GM12878 (cell line): ENCODE data around the gene OXA1L. TPM values are rescaled to one million over a fixed set of nuclear protein-coding genes. Genes with fewer than 3 reads are reported as not detected.

Experiments
- ATAC-seq: fragments of 200-7000 bp; cut with Tn5 transposase; 3 replicates; pipeline ENCODE4 v1.9.1; 2020; ENCODE audit warnings: mild to moderate bottlenecking, moderate library complexity
- BruUV-seq: library from RNA; stranded (reverse); fragments of 400-500 nt; replicated peaks from 2 replicates; lab custom pipeline; 2021; lab: Mats Ljungman, UMichigan
- CTCF ChIA-PET: fragments of 300-600 bp; sonication (Branson Sonifier 250); formaldehyde crosslinking; extraction: SDS; loops from one replicate; lab custom pipeline; 2021; ENCODE audit warnings: inconsistent platforms; lab: Yijun Ruan, JAX
- POLR2A ChIA-PET: fragments of 350-600 bp; formaldehyde crosslinking; extraction: SDS; loops from one replicate; lab custom pipeline; 2021; ENCODE audit warnings: inconsistent platforms; lab: Charles Lee
- RAD21 ChIA-PET: fragments of 300-600 bp; sonication (Branson Sonifier 250); formaldehyde crosslinking; loops from one replicate; lab custom pipeline; 2023; ENCODE audit warnings: antibody characterized with exemption; ENCODE audit not compliant: unreplicated experiment; lab: Charles Lee
- SMC1A ChIA-PET: fragments of 300-600 bp; sonication (Branson Sonifier 250); formaldehyde crosslinking; loops from one replicate; lab custom pipeline; 2023; ENCODE audit not compliant: unreplicated experiment, uncharacterized antibody; lab: Charles Lee
- DNase-seq: peaks from one replicate; pipeline ENCODE4 v3.0.0-alpha.2; 2011; ENCODE audit warnings: low read depth, low spot score
- FAIRE-seq: peaks from 3 replicates; lab custom pipeline; 2011; peaks lifted over from hg19 to GRCh38; lab: Jason Lieb, UNC
- H2AFZ ChIP-seq: 2 replicates; pipeline ENCODE4 v1.6.0; 2011; ENCODE audit warnings: low read depth, low read length, control low read depth; ENCODE audit not compliant: control insufficient read depth
- H3K27ac ChIP-seq: 2 replicates; pipeline ENCODE4 v1.5.1; 2011; ENCODE audit warnings: control low read depth; ENCODE audit not compliant: control insufficient read depth, insufficient read depth
- H3K27me3 ChIP-seq, 2 experiments: replicated peaks in 1 of 2; 2 replicates each; pipeline versions ENCODE4 v1.6.0 to v1.6.1; 2011; ENCODE audit warnings: low read length in 1 of 2; ENCODE audit not compliant: control insufficient read depth in 2 of 2, insufficient read depth in 2 of 2
- H3K36me3 ChIP-seq, 2 experiments: 2 replicates each; pipeline ENCODE4 v1.5.1; 2011; ENCODE audit warnings: low read length in 1 of 2; ENCODE audit not compliant: control insufficient read depth in 2 of 2, insufficient read depth in 2 of 2
- H3K4me1 ChIP-seq: 2 replicates; pipeline ENCODE4 v1.6.1; 2011; ENCODE audit warnings: mild to moderate bottlenecking, low read length, moderate library complexity, mixed read lengths; ENCODE audit not compliant: control insufficient read depth, insufficient read depth
- H3K4me2 ChIP-seq: 2 replicates; pipeline ENCODE4 v1.6.0; 2011; ENCODE audit warnings: control low read depth; ENCODE audit not compliant: control insufficient read depth, insufficient read depth
- H3K4me3 ChIP-seq: fragments of 200-600 bp; sonication (generic); 2 replicates; pipeline ENCODE4 v1.5.1; 2016
- H3K79me2 ChIP-seq: 2 replicates; pipeline ENCODE4 v1.6.0; 2011; ENCODE audit warnings: low read length; ENCODE audit not compliant: control insufficient read depth, insufficient read depth
- H3K9ac ChIP-seq: 2 replicates; pipeline ENCODE4 v1.8.0; 2011; ENCODE audit warnings: low read length, control low read depth, mixed read lengths; ENCODE audit not compliant: control insufficient read depth, insufficient read depth
- H3K9me3 ChIP-seq: replicated peaks from 3 replicates; pipeline ENCODE4 v1.5.1; 2011; ENCODE audit warnings: mild to moderate bottlenecking, low read length; ENCODE audit not compliant: control insufficient read depth, insufficient read depth
- H4K20me1 ChIP-seq: 2 replicates; pipeline ENCODE4 v1.6.0; 2011; ENCODE audit not compliant: control insufficient read depth, insufficient read depth
- ELK1 ChIP-seq: IDR thresholded peaks from 2 replicates; pipeline ENCODE4 v1.6.1; 2012; ENCODE audit warnings: low read depth, low read length, improper control_type of control experiment
- WGBS: methylation state at CpG from one replicate; pipeline ENCODE4 v1.1.6; 2016; ENCODE audit warnings: low lambda C conversion rate; ENCODE audit not compliant: insufficient replicate concordance, insufficient coverage; ENCODE audit errors: missing lambda C conversion rate; 5-methylcytosine and 5-hydroxymethylcytosine counted together
- in situ Hi-C: fragments of 300-500 bp; cut with MboI; formaldehyde crosslinking; loops from 9 replicates; pipeline ENCODE4 v1.14.3; 2018; ENCODE audit warnings: mixed read lengths
- intact Hi-C: fragments of 100-400 bp; cut with micrococcal nuclease; formaldehyde crosslinking; loops from one replicate; pipeline ENCODE4 v1.14.2; 2022; ENCODE audit not compliant: unreplicated experiment
- polyA plus RNA-seq, 11 experiments: library from polyadenylated mRNA; depleted of rRNA in 4 of 11; unstranded in 6 of 11; stranded (reverse) in 5 of 11; fragments of >200 nt; fragmentation: Nextera tagmentation in 4 of 11; fragmentation: Illumina TruSeq in 1 of 11; extraction: Ambion mirVana in 4 of 11; extraction: Trizol in 1 of 11; gene quantifications; 1 replicate in 1 of 11; 2 replicates in 10 of 11; pipeline versions ENCODE4 v1.2.1 to v1.2.3, GENCODE V29; 2011 to 2016; ENCODE audit warnings: inconsistent platforms in 2 of 11, missing spikeins in 2 of 11, low read depth in 1 of 11
- total RNA-seq, 4 experiments: library from RNA; depleted of rRNA in 3 of 4; stranded (reverse); fragments of >200 nt in 3 of 4; fragmentation: Illumina TruSeq in 1 of 4; extraction: Trizol in 1 of 4; gene quantifications; 2 replicates each; pipeline versions ENCODE4 v1.2.1 to v1.2.3, GENCODE V29; 2013 to 2021
- TF ChIP-seq, protein P1 (sequence below): fragments of 450-650 bp; formaldehyde crosslinking; IDR thresholded peaks from 2 replicates; pipeline ENCODE4 v1.4.0; 2022; ENCODE audit warnings: mild to moderate bottlenecking, moderate library complexity

OXA1L gene
- total and polyA plus RNA-seq, 10 of the 15 experiments (the other 5 are each of a cell fraction or from before 2014, with no cell fraction given): 105 to 289 (median 146) TPM

DNA sequence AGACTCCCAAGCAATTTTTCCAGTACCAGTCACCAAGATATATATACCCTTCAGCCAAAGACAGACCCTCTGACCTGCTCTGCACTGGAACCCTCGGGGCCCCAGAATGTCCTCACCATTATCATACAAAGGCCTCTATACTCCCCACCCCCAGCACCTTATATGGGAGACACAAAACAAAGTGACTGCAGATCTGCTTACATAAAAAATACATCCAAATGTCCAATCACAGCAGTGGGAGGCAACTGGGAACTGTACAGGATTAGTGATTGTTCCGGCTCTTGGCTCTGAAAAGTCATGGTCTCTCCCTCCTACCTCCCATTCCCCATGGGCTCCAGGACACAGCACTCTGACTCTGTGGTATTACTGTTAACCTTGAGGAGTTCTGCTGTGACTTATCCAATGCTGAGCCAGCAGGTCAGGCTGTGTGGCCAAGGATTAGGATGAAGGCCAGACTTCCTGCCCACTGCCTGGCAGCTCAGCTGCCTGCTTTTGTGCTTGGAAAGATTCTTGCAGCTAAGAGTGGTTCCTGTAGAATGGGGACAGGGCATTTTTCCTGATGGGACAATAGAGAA is 13.7 kb downstream of the OXA1L start:
- no peak overlapping the region for H3K4me3 ChIP-seq
- no peaks in the 10 kb centered on the region for H3K27me3 ChIP-seq
- no peak overlapping the region for H3K9ac ChIP-seq
- intact Hi-C loops: no loop called here
- ChIA-PET CTCF (interaction anchor here (0.9 to 4.0 kb wide), 6 partner anchors 29 to 93 kb away, joined by 3 to 33 read pairs (median 4); no protein-coding TSS in a partner anchor), SMC1A (interaction anchor here (1.0 to 2.6 kb wide), 5 partner anchors 28 to 71 kb away, joined by 4 to 18 read pairs (median 6); no protein-coding TSS in a partner anchor), POLR2A (interaction anchor here (0.7 to 1.7 kb wide), 2 partner anchors 12 to 129 kb away, joined by 3 read pairs; no protein-coding TSS in a partner anchor), RAD21 (interaction anchor here (1.0 to 2.0 kb wide), 2 partner anchors 39 to 210 kb away, joined by 3 to 7 read pairs; no protein-coding TSS in a partner anchor)
- peaks cover 13% of the 10 kb centered on the region for H3K4me1 ChIP-seq
- ATAC-seq (no peak), FAIRE-seq (no peak), DNase-seq (no peak)
- H3K9me3 ChIP-seq: no peaks in the 10 kb centered on the region
- no peak overlapping the region for H2AFZ ChIP-seq
- no peaks in the 10 kb centered on the region; the same call in 1 of the 2 replicates for H3K79me2 ChIP-seq
- no peaks in the 10 kb centered on the region for H4K20me1 ChIP-seq
- WGBS: 100% methylated on average over 2 of the region's 2 CpGs
- in situ Hi-C loops: no loop called here
- TF ChIP-seq, protein P1, sequence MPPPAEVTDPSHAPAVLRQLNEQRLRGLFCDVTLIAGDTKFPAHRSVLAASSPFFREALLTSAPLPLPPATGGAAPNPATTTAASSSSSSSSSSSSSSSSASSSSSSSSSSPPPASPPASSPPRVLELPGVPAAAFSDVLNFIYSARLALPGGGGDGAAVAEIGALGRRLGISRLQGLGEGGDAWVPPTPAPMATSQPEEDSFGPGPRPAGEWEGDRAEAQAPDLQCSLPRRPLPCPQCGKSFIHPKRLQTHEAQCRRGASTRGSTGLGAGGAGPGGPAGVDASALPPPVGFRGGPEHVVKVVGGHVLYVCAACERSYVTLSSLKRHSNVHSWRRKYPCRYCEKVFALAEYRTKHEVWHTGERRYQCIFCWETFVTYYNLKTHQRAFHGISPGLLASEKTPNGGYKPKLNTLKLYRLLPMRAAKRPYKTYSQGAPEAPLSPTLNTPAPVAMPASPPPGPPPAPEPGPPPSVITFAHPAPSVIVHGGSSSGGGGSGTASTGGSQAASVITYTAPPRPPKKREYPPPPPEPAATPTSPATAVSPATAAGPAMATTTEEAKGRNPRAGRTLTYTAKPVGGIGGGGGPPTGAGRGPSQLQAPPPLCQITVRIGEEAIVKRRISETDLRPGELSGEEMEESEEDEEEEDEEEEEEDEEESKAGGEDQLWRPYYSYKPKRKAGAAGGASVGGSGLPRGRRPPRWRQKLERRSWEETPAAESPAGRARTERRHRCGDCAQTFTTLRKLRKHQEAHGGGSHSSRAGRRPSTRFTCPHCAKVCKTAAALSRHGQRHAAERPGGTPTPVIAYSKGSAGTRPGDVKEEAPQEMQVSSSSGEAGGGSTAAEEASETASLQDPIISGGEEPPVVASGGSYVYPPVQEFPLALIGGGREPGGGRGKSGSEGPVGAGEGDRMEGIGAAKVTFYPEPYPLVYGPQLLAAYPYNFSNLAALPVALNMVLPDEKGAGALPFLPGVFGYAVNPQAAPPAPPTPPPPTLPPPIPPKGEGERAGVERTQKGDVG (CRISPR knock-in tag): no peak
- no peak for TF ChIP-seq ELK1
- H3K36me3 ChIP-seq: peaks cover 7 to 10% of the 10 kb centered on the region in 2 experiments
- no TSS peak for BruUV-seq
- no peak overlapping the region for H3K27ac ChIP-seq
- H3K4me2 ChIP-seq: no peak overlapping the region
